Thyroid gland (tissue), 4 donors: ENCODE results near the gene RBBP8. TPM values are rescaled to one million over a fixed set of nuclear protein-coding genes. Genes with fewer than 3 reads are reported as not detected.
"Not testable (repeated sequence)": the region's sequence is repeated elsewhere in the genome, so short reads cannot be mapped to it uniquely, and the experiment has no call there.

Experiments
- DNase-seq, 2 donors: peaks; one replicate each; pipeline ENCODE4 v3.0.0-alpha.2; 2019
- H3K27ac ChIP-seq, 3 donors: fragments of 200-600 bp; sonication (generic); 1 replicate in 2 of 3; 2 replicates in 1 of 3; pipeline ENCODE4 v1.5.1; 2016 to 2019; ENCODE audit warnings: mild to moderate bottlenecking in 1 of 3, moderate library complexity in 1 of 3
- H3K27me3 ChIP-seq: fragments of 200-600 bp; sonication (generic); one replicate; pipeline ENCODE4 v1.5.1; 2019
- H3K36me3 ChIP-seq, 2 donors: fragments of 200-600 bp; sonication (generic); one replicate each; pipeline ENCODE4 v1.5.1; 2016 to 2019
- H3K4me1 ChIP-seq, 2 donors: fragments of 200-600 bp; sonication (generic); one replicate each; pipeline ENCODE4 v1.5.1; 2017 to 2019
- H3K4me3 ChIP-seq, 3 donors: fragments of 200-600 bp; sonication (generic); replicated peaks in 1 of 3; 1 replicate in 2 of 3; 2 replicates in 1 of 3; pipeline ENCODE4 v1.5.1; 2016; ENCODE audit warnings: mild to moderate bottlenecking in 1 of 3
- H3K9me3 ChIP-seq: fragments of 200-600 bp; sonication (generic); one replicate; pipeline ENCODE4 v1.5.1; 2017
- CTCF ChIP-seq, 6 experiments: fragments of 200-600 bp in 3 of 6; fragments of 450-650 bp in 3 of 6; sonication (generic) in 3 of 6; IDR thresholded peaks; one replicate each; pipeline ENCODE4 v1.5.1; 2016 to 2019; ENCODE audit warnings: antibody characterized with exemption in 6 of 6, mild to moderate bottlenecking in 2 of 6, inconsistent platforms in 1 of 6, moderate library complexity in 1 of 6
- POLR2A ChIP-seq, 2 donors: fragments of 450-650 bp; IDR thresholded peaks; one replicate each; pipeline ENCODE4 v1.6.1; 2017; ENCODE audit warnings: antibody characterized with exemption in 2 of 2, mild to moderate bottlenecking in 2 of 2, moderate library complexity in 1 of 2
- WGBS, 2 donors: methylation state at CpG; one replicate each; pipeline ENCODE4 v1.1.5; 2017; 5-methylcytosine and 5-hydroxymethylcytosine counted together
- intact Hi-C: fragments of 100-400 bp; cut with DNase I; formaldehyde crosslinking; loops from one replicate; pipeline ENCODE4 v1.15.1; 2023
- total RNA-seq, 4 donors: library from RNA; depleted of rRNA; stranded (reverse); fragments of >200 nt; gene quantifications; one replicate each; pipeline ENCODE4 v1.2.3, GENCODE V29; 2016

Gene RBBP8
- 10 to 100 TPM; 29.2 to 51.3 (median 42.5) TPM for total RNA-seq

GRCh38 chr18:22933206-22933965 lies at the start of gene RBBP8:
Gene RBBP8 (plus strand): TSS chr18:22933328. CDS start chr18:22936852, 3,524 bp downstream.
- H3K4me1 ChIP-seq = peaks cover 12% of the 10 kb centered on the region in 2 donors
- no peaks in the 10 kb centered on the region for H3K9me3 ChIP-seq
- 0% methylated on average over 53 of the region's 82 CpGs; no CpG with 5 or more reads in 1 of the 2 donors for whole genome bisulfite sequencing, 2 donors
- peaks cover 0 to 3% of the 10 kb centered on the region in 2 donors for H3K36me3 ChIP-seq
- peak within 1 kb of the TSS; percentile 84 to 97 (median 88) for H3K27ac ChIP-seq
- H3K4me3 ChIP-seq = peak within 1 kb of the TSS; percentile 16 to 100 (median 69)
- peak; percentile 80 to 84 for DNase-seq
- intact Hi-C loops = loop anchor here (10.0 kb wide), 2 partner anchors 51 to 89 kb away; no protein-coding TSS in a partner anchor
- no peaks in the 10 kb centered on the region for H3K27me3 ChIP-seq
- TF ChIP-seq POLR2A (IDR thresholded peaks at IDR 0.05) (peak; percentile 27 to 78), CTCF (IDR thresholded peaks at IDR 0.05) (no peak)

GRCh38 chr18:22883827-22884226 lies 49.3 kb upstream of the RBBP8 start:
- intact Hi-C loops = no loop called here
- TF ChIP-seq CTCF (IDR thresholded peaks at IDR 0.05) = no peak
- TF ChIP-seq POLR2A (IDR thresholded peaks at IDR 0.05) = no peak
- no peak for DNase-seq
- Histone ChIP-seq H3K36me3 (no peaks in the 10 kb centered on the region), H3K27ac (no peak overlapping the region), H3K9me3 (no peaks in the 10 kb centered on the region), H3K4me3 (no peak overlapping the region), H3K27me3 (no peaks in the 10 kb centered on the region), H3K4me1 (peaks cover 4 to 6% of the 10 kb centered on the region in 2 donors)
- 91 to 95% methylated on average over 1 of the region's 1 CpG for WGBS, 2 donors

- DNase-seq = not testable (repeated sequence)
These were observed 47.4 kb upstream of the RBBP8 start for GRCh38 chr18:22885694-22886093.

GRCh38 chr18:22899421-22899820 lies 33.7 kb upstream of the RBBP8 start:
- no peaks in the 10 kb centered on the region for H3K36me3 ChIP-seq
- H3K27me3 ChIP-seq = no peaks in the 10 kb centered on the region
- H3K27ac ChIP-seq = no peak overlapping the region
- TF ChIP-seq POLR2A (IDR thresholded peaks at IDR 0.05) = no peak
- TF ChIP-seq CTCF (IDR thresholded peaks at IDR 0.05) = no peak
- intact Hi-C loops = no loop called here
- no peaks in the 10 kb centered on the region for H3K9me3 ChIP-seq
- no peak overlapping the region for H3K4me3 ChIP-seq
- DNase-seq = no peak
- H3K4me1 ChIP-seq = peaks cover 6 to 10% of the 10 kb centered on the region in 2 donors

More at GRCh38 chr18:22885694-22886093, 47.4 kb upstream of the RBBP8 start:
- H3K27ac ChIP-seq, H3K27me3 ChIP-seq, H3K4me1 ChIP-seq, H3K9me3 ChIP-seq, H3K4me3 ChIP-seq, H3K36me3 ChIP-seq, intact Hi-C loops: not testable (repeated sequence)
- 96 to 97% methylated on average over 10 to 11 of the region's 11 CpGs for WGBS, 2 donors

- peak; percentile 85 to 93 for DNase-seq
- Histone ChIP-seq H3K9me3 (no peaks in the 10 kb centered on the region), H3K27me3 (no peaks in the 10 kb centered on the region), H3K4me3 (no peak overlapping the region), H3K27ac (peak overlapping the region in 1 of 3 donors; percentile 47), H3K36me3 (no peaks in the 10 kb centered on the region), H3K4me1 (peaks cover 6 to 10% of the 10 kb centered on the region in 2 donors)
- 49 to 60% methylated on average over 1 to 5 of the region's 5 CpGs for WGBS, 2 donors
- intact Hi-C loops = no loop called here
- TF ChIP-seq POLR2A (IDR thresholded peaks at IDR 0.05) = peak in 1 of 2 donors; percentile 33
- no peak for TF ChIP-seq CTCF (IDR thresholded peaks at IDR 0.05)
These were observed 32.4 kb upstream of the RBBP8 start for GRCh38 chr18:22900558-22901238.
